PC-9 (cell line): ENCODE data around the gene PLD5. TPM values are rescaled to one million over a fixed set of nuclear protein-coding genes. Genes with fewer than 3 reads are reported as not detected.

Source experiments
- BruUV-seq: library from RNA; stranded (reverse); fragments of 400-500 nt; replicated peaks from 2 replicates; lab custom pipeline; 2021; lab: Mats Ljungman, UMichigan
- CTCF ChIA-PET: fragments of 300-600 bp; sonication (Branson Sonifier 250); formaldehyde crosslinking; loops from one replicate; lab custom pipeline; 2022; ENCODE audit warnings: antibody characterized with exemption; lab: Charles Lee
- POLR2A ChIA-PET: fragments of 300-600 bp; sonication (Branson Sonifier 250); formaldehyde crosslinking; loops from one replicate; lab custom pipeline; 2022; ENCODE audit warnings: antibody characterized with exemption; ENCODE audit not compliant: unreplicated experiment; lab: Charles Lee
- DNase-seq, 2 experiments: peaks; one replicate each; pipeline versions ENCODE4 v3.0.0 to v3.0.0-alpha.2; 2015 to 2022; ENCODE audit warnings: mixed read lengths in 1 of 2
- H2AFZ ChIP-seq: fragments of 200-600 bp; sonication (generic); 2 replicates; pipeline ENCODE4 v1.8.1; 2017; ENCODE audit warnings: antibody characterized with exemption
- H3F3A ChIP-seq: fragments of 200-600 bp; sonication (generic); 2 replicates; pipeline ENCODE4 v1.8.1; 2017; ENCODE audit warnings: antibody characterized with exemption, mild to moderate bottlenecking, low read depth; ENCODE audit not compliant: insufficient read depth
- H3K27ac ChIP-seq: fragments of 200-600 bp; sonication (generic); 2 replicates; pipeline ENCODE4 v1.6.1; 2016; ENCODE audit warnings: mixed run types
- H3K27me3 ChIP-seq: fragments of 200-600 bp; sonication (generic); 2 replicates; pipeline ENCODE4 v1.6.1; 2016; ENCODE audit warnings: low read depth, mixed run types; ENCODE audit not compliant: insufficient read depth
- H3K36me3 ChIP-seq: fragments of 200-600 bp; sonication (generic); 2 replicates; pipeline ENCODE4 v1.6.1; 2016; ENCODE audit warnings: low read depth, mixed run types
- H3K4me1 ChIP-seq: fragments of 200-600 bp; sonication (generic); replicated peaks from 2 replicates; pipeline ENCODE4 v1.6.1; 2016; ENCODE audit warnings: mixed run types; ENCODE audit not compliant: insufficient read depth
- H3K4me2 ChIP-seq: fragments of 200-600 bp; sonication (generic); 2 replicates; pipeline ENCODE4 v1.6.1; 2017; ENCODE audit warnings: mixed run types
- H3K4me3 ChIP-seq: fragments of 200-600 bp; sonication (generic); 2 replicates; pipeline ENCODE4 v1.6.1; 2016; ENCODE audit warnings: mixed run types
- H3K79me2 ChIP-seq: fragments of 200-600 bp; sonication (generic); 2 replicates; pipeline ENCODE4 v1.6.1; 2017; ENCODE audit warnings: low read depth, mixed run types
- H3K9me2 ChIP-seq: fragments of 200-600 bp; sonication (generic); 2 replicates; pipeline ENCODE4 v1.8.1; 2017; ENCODE audit warnings: mild to moderate bottlenecking; ENCODE audit not compliant: insufficient read depth
- H3K9me3 ChIP-seq: fragments of 200-600 bp; sonication (generic); 2 replicates; pipeline ENCODE4 v1.8.1; 2016; ENCODE audit warnings: low read depth; ENCODE audit not compliant: insufficient read depth
- H4K20me1 ChIP-seq: fragments of 200-600 bp; sonication (generic); 2 replicates; pipeline ENCODE4 v1.8.1; 2017; ENCODE audit not compliant: insufficient read depth
- EZH2 ChIP-seq: fragments of 200-600 bp; sonication (generic); IDR thresholded peaks from 2 replicates; pipeline ENCODE4 v1.8.0; 2017; ENCODE audit warnings: antibody characterized with exemption, low read depth
- intact Hi-C: fragments of 100-400 bp; cut with micrococcal nuclease; formaldehyde crosslinking; loops from one replicate; pipeline ENCODE4 v1.10.0; 2022; ENCODE audit not compliant: unreplicated experiment
- total RNA-seq: library from RNA; stranded (reverse); gene quantifications from 2 replicates; pipeline ENCODE4 v1.2.3, GENCODE V29; 2021
- TF ChIP-seq, protein P1 (sequence below): fragments of 200-600 bp; sonication (generic); conservative IDR thresholded peaks from 2 replicates; pipeline ENCODE4 v1.6.1; 2017; ENCODE audit warnings: mixed run types, antibody characterized with exemption, mild to moderate bottlenecking, moderate library complexity

The PLD5 gene
- total RNA-seq, 1 experiment from 2014 or later = not detected

GRCh38 chr1:242452573-242452972, 71.9 kb downstream of the PLD5 start:
- POLR2A ChIA-PET = no interaction called here
- Histone ChIP-seq H3K27ac (no peak overlapping the region), H3K9me3 (no peaks in the 10 kb centered on the region), H3K79me2 (no peaks in the 10 kb centered on the region), H2AFZ (no peak overlapping the region), H3K9me2 (no peaks in the 10 kb centered on the region), H3K4me1 (no peaks in the 10 kb centered on the region), H3K4me2 (no peak overlapping the region), H3F3A (no peaks in the 10 kb centered on the region), H3K36me3 (no peaks in the 10 kb centered on the region), H3K4me3 (no peak overlapping the region), H4K20me1 (no peaks in the 10 kb centered on the region), H3K27me3 (peaks cover 68% of the 10 kb centered on the region)
- no peak for DNase-seq
- CTCF ChIA-PET = no interaction called here
- TF ChIP-seq EZH2 = no peak
- TF ChIP-seq, protein P1, sequence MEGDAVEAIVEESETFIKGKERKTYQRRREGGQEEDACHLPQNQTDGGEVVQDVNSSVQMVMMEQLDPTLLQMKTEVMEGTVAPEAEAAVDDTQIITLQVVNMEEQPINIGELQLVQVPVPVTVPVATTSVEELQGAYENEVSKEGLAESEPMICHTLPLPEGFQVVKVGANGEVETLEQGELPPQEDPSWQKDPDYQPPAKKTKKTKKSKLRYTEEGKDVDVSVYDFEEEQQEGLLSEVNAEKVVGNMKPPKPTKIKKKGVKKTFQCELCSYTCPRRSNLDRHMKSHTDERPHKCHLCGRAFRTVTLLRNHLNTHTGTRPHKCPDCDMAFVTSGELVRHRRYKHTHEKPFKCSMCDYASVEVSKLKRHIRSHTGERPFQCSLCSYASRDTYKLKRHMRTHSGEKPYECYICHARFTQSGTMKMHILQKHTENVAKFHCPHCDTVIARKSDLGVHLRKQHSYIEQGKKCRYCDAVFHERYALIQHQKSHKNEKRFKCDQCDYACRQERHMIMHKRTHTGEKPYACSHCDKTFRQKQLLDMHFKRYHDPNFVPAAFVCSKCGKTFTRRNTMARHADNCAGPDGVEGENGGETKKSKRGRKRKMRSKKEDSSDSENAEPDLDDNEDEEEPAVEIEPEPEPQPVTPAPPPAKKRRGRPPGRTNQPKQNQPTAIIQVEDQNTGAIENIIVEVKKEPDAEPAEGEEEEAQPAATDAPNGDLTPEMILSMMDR = no peak
- intact Hi-C loops = no loop called here
- BruUV-seq = no TSS peak

DNA sequence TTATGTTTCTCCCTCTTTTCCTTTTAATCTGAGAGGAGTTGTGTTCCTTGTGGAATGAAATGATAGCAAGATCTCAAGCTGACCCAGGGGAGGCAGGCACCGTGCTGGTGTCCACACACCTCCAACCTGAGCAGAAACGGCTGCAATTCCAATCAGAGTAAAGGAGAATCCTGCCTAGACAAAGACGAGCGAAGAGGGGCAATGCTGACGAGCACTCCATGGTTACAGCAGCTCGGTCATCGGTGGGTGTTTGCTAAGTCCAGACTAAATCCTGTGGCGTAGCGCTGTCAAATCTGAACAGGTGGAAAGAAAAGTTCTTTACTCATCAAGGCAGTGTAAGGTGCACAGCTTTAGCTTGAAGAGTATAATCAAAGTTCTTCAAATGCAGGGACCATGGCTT, 74.8 kb downstream of the PLD5 start:
- no peaks in the 10 kb centered on the region for H4K20me1 ChIP-seq
- no peak for TF ChIP-seq EZH2
- TF ChIP-seq, protein P1 = no peak
- H3K27me3 ChIP-seq = peaks cover 46% of the 10 kb centered on the region
- no peaks in the 10 kb centered on the region for H3K36me3 ChIP-seq
- H3K4me3 ChIP-seq = no peak overlapping the region
- POLR2A ChIA-PET = interaction anchor here (0.6 kb wide), 1 partner anchor 1608 kb away, joined by 6 read pairs; no protein-coding TSS in a partner anchor
- DNase-seq = no peak
- CTCF ChIA-PET = no interaction called here
- BruUV-seq = no TSS peak
- no peak overlapping the region for H3K4me2 ChIP-seq
- no peaks in the 10 kb centered on the region for H3K9me2 ChIP-seq
- no peaks in the 10 kb centered on the region for H3F3A ChIP-seq
- intact Hi-C loops = no loop called here
- no peaks in the 10 kb centered on the region for H3K79me2 ChIP-seq
- no peaks in the 10 kb centered on the region for H3K4me1 ChIP-seq
- no peak overlapping the region for H2AFZ ChIP-seq
- H3K27ac ChIP-seq = no peak overlapping the region
- H3K9me3 ChIP-seq = no peaks in the 10 kb centered on the region

- H3K4me3 ChIP-seq = no peak overlapping the region
- H3K4me2 ChIP-seq = no peak overlapping the region
- no peaks in the 10 kb centered on the region for H3K9me3 ChIP-seq
- no peak for DNase-seq
- H3K4me1 ChIP-seq = no peaks in the 10 kb centered on the region
- no peaks in the 10 kb centered on the region for H4K20me1 ChIP-seq
- no peak overlapping the region for H2AFZ ChIP-seq
- CTCF ChIA-PET = no interaction called here
- no peak overlapping the region for H3K27ac ChIP-seq
- no peak for TF ChIP-seq EZH2
- TF ChIP-seq, protein P1 = no peak
- H3K9me2 ChIP-seq = no peaks in the 10 kb centered on the region
- no peaks in the 10 kb centered on the region for H3K79me2 ChIP-seq
- no peaks in the 10 kb centered on the region for H3F3A ChIP-seq
- H3K27me3 ChIP-seq = peaks cover 46% of the 10 kb centered on the region
- no peaks in the 10 kb centered on the region for H3K36me3 ChIP-seq
- intact Hi-C loops = no loop called here
- POLR2A ChIA-PET = no interaction called here
- no TSS peak for BruUV-seq
Observed at GRCh38 chr1:242448910-242449645, 75.4 kb downstream of the PLD5 start.
